K562 treated with DMSO at 1 percent for 12 hours (cell line): ENCODE measurements around the gene SLC25A36. TPM values are rescaled to one million over a fixed set of nuclear protein-coding genes. Genes with fewer than 3 reads are reported as not detected.

Source experiments
- total RNA-seq: library from RNA; unstranded; fragments of 300-600 nt; gene quantifications from 2 replicates; pipeline ENCODE4 v1.2.3, GENCODE V29; 2022; ENCODE audit not compliant: insufficient read depth

Gene SLC25A36
- total RNA-seq = 14.5 and 78.0 TPM in 2 replicates

GRCh38 chr3:140941434-140942220 lies at the start of gene SLC25A36:
Gene SLC25A36, plus strand, starts transcription at chr3:140941836. Its CDS starts 219 bp downstream, at chr3:140942055.

Other genes starting within 250 kb of the SLC25A36 start
- gene SPSB4, start 109.5 kb downstream of the SLC25A36 start, total RNA-seq = not detected in 2 replicates